Measurements from ENCODE around the gene MAGI1.

- TF ChIP-seq CTCF (IDR thresholded peaks at IDR 0.05) (no peak), CREM (CRISPR knock-in tag; IDR thresholded peaks at IDR 0.05) (no peak), NFYB (CRISPR knock-in tag; conservative IDR thresholded peaks at IDR 0.05; ENCODE audit: low read depth) (no peak), PRDM15 (CRISPR knock-in tag; IDR thresholded peaks at IDR 0.05) (no peak), SP1 (CRISPR knock-in tag; conservative IDR thresholded peaks at IDR 0.05) (no peak), AR (CRISPR knock-in tag; IDR thresholded peaks at IDR 0.05) (no peak), SMAD4 (CRISPR knock-in tag; IDR thresholded peaks at IDR 0.05) (no peak), TP53 (CRISPR knock-in tag; IDR thresholded peaks at IDR 0.05) (no peak), KAT7 (CRISPR knock-in tag; IDR thresholded peaks at IDR 0.05; ENCODE audit: borderline replicate concordance) (no peak), ZBTB43 (CRISPR knock-in tag; IDR thresholded peaks at IDR 0.05) (no peak)
- TF ChIP-seq, protein P1, sequence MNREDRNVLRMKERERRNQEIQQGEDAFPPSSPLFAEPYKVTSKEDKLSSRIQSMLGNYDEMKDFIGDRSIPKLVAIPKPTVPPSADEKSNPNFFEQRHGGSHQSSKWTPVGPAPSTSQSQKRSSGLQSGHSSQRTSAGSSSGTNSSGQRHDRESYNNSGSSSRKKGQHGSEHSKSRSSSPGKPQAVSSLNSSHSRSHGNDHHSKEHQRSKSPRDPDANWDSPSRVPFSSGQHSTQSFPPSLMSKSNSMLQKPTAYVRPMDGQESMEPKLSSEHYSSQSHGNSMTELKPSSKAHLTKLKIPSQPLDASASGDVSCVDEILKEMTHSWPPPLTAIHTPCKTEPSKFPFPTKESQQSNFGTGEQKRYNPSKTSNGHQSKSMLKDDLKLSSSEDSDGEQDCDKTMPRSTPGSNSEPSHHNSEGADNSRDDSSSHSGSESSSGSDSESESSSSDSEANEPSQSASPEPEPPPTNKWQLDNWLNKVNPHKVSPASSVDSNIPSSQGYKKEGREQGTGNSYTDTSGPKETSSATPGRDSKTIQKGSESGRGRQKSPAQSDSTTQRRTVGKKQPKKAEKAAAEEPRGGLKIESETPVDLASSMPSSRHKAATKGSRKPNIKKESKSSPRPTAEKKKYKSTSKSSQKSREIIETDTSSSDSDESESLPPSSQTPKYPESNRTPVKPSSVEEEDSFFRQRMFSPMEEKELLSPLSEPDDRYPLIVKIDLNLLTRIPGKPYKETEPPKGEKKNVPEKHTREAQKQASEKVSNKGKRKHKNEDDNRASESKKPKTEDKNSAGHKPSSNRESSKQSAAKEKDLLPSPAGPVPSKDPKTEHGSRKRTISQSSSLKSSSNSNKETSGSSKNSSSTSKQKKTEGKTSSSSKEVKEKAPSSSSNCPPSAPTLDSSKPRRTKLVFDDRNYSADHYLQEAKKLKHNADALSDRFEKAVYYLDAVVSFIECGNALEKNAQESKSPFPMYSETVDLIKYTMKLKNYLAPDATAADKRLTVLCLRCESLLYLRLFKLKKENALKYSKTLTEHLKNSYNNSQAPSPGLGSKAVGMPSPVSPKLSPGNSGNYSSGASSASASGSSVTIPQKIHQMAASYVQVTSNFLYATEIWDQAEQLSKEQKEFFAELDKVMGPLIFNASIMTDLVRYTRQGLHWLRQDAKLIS (CRISPR knock-in tag; IDR thresholded peaks at IDR 0.05; ENCODE audit: borderline replicate concordance): no peak
- TF ChIP-seq, protein P2, sequence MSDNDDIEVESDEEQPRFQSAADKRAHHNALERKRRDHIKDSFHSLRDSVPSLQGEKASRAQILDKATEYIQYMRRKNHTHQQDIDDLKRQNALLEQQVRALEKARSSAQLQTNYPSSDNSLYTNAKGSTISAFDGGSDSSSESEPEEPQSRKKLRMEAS (CRISPR knock-in tag; IDR thresholded peaks at IDR 0.05): no peak
- TF ChIP-seq, protein P3, sequence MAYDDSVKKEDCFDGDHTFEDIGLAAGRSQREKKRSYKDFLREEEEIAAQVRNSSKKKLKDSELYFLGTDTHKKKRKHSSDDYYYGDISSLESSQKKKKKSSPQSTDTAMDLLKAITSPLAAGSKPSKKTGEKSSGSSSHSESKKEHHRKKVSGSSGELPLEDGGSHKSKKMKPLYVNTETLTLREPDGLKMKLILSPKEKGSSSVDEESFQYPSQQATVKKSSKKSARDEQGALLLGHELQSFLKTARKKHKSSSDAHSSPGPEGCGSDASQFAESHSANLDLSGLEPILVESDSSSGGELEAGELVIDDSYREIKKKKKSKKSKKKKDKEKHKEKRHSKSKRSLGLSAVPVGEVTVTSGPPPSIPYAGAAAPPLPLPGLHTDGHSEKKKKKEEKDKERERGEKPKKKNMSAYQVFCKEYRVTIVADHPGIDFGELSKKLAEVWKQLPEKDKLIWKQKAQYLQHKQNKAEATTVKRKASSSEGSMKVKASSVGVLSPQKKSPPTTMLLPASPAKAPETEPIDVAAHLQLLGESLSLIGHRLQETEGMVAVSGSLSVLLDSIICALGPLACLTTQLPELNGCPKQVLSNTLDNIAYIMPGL (CRISPR knock-in tag; IDR thresholded peaks at IDR 0.05): no peak
These were observed 320.9 kb downstream of the MAGI1 start for GRCh38 chr3:65717676-65718346.

Measured in WTC11 (cell line).